HG03196 (cell line): ENCODE results near the gene TRAF2.

Experiments
- ATAC-seq: cut with Tn5 transposase; IDR thresholded peaks from one replicate; pipeline ENCODE4 v1.9.1; 2021; ENCODE audit not compliant: unreplicated experiment

TRAF2 gene

DNA sequence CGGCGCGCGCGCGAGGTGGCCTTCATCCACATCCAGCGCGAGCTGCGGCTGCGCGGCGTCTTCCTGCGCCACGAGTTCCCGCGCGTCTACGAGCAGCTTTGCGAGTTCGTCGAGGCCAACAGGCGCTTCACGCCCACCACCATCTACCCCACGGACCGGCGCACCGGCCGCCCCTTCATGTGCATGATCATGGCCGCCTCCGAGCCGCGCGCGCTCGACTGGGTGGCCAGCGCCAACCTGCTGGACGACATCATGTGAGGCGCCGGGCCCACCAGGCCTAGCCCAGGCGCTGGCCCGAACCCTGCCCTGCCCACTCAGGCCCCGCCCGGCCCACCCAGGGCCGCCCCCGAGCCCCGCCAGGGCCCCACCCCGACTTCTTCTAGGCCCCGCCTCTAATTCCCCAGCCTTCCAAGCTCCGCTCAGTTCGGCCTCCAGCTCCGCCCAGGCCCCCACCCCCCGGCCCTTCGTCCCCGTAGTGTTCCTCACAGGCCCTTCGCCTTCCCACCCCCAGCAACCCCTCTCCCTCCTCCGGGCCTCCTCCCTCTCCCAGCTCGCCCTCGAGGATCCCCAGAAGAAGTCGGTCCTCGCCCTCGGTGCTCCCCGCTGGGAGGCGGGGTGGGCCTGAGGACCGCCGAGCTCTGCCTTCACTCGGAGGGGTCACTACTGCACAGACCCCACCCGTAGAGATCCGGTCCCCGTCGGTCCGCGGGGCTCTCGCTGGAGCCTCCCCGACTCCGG lies 39.1 kb upstream of the TRAF2 start:
- no peak for ATAC-seq

DNA sequence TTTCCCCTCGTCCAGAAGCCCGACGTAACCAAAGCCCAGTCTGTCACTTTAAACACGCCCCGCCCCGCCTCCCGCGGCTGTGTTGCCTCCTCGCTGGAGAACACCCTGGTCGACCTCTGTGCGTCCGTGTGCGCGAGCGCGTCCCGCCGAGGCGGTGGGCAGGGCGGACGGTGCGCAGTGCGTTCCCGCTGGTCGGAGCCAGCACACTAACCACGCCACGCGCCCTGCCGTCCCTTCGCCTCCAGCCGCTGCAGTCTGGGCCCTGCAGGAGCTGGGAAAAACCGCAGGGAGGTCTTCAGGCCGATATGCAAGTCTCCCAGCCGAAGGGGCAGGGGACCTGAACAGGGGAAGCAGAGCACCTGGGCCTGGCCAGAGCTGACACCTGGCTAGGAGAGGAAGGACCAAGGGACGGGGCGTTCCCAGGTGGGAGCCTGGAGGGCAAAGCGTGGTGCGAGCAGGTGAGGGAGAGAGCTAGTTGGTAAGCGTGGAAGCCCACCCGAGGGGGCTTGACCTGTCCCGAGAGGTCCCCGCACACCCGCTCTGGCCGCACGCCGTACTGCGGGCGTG lies 38.4 kb upstream of the TRAF2 start:
- peak; percentile 26 for ATAC-seq

DNA sequence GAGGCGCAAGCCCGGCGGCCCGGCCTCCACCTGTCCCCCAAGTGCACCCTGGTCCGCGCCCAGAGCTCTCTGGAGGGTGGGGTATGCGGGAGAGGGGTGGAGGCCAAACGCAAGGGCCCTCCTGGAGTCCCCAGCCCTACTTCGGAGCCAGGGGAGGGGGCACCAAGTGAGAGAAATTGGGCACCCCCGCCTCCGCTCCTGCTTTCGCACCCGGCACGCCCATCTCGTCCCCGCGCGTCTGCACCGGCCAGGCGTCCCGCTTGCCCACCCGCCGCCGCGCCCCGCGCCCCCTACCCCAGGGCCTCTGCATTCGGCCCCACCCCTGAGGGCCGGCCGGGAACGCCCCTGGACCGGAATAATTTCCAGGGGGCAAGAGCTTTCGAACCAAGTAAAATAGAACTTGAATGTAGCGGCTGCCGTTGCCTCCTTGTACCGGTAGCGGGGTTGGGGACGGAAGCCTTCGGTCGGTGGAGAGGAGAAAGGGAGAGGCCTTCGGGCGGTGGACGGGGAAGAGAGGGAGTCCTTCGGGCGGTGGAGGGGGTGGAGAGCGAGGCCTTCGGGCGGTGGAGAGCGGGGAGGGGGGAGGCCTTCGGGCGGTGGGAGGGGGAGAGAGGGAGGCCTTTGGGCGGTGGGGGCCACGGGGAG lies 37.8 kb upstream of the TRAF2 start:
- no peak for ATAC-seq

DNA sequence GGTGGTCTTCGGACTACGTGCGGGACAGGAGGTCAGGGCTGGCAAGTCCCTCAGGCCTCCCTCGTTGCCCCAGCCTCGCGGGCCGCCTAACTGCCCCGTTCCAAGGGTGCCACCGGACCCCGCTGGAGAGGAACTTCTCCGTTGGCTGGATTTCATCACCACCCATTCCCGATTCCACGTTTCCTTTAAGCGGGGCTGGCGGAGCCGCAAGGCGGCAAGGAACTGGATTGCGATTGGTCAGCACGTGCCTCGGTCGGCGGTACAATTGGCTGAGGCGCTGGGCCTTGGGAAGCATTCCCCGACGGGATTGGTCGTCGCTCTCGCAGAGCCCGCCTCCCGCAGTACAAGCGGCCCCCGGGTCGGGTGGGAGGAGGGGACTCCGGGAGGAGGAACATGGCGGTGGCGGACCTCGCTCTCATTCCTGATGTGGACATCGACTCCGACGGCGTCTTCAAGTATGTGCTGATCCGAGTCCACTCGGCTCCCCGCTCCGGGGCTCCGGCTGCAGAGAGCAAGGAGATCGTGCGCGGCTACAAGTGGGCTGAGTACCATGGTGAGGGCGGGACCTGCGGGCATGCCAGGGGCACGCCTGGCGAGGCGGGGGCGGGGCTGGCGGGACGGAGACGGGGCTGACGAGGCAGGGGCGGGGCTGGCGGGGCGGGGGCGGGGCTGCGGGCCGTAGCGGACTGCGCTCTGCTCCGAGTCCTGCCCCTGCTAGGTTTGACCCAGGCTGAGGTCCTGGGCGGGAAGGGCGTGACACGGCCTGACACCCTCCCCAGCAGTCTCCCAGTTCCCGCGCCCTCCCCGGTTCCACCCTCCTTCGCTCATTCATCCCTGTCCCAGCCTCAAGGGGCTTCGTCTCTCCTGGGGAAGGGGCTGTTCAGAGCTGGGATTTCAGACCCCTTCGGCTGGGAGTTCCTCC lies 37.0 kb upstream of the TRAF2 start, which contains the start of gene PHPT1:
PHPT1 (plus strand) TSS at position 372 of the 922 bp plus-strand sequence; CDS start at position 394, 22 bp downstream.
- ATAC-seq = peak; percentile 73

DNA sequence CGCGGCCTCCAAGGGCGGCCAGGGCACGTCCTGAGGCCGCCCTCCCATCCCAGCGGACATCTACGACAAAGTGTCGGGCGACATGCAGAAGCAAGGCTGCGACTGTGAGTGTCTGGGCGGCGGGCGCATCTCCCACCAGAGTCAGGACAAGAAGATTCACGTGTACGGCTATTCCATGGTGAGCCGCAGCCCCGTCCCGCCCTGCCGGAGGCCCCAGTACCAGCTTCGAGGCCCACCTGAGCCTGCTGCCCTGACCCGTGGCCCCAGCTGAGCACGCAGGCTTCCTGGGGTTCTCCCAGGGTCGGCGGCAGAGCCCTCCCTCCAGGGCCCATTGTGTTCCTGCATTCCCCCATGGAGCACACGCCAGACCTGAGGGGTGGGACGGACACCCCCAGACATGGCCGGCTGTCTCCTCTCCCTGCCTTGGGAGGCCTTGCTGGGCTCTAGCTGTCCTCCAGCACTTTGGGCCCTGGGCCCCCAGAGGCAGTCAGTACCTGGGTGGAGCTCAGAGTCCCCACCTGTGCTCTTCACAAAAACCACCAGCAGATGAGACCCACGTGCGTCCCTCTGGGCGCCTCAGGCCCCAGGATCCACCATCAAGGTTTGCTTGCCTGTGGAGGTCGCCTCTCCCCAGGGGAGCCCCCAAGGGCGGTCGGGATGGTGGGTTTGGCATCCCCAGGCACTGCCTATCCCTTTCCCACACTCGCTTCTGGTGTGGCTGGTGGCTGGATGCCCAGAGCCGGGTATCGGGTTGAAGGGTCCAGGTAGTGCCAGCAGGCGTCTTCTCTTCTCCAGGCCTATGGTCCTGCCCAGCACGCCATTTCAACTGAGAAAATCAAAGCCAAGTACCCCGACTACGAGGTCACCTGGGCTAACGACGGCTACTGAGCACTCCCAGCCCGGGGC lies 36.1 kb upstream of the TRAF2 start:
- ATAC-seq = no peak

DNA sequence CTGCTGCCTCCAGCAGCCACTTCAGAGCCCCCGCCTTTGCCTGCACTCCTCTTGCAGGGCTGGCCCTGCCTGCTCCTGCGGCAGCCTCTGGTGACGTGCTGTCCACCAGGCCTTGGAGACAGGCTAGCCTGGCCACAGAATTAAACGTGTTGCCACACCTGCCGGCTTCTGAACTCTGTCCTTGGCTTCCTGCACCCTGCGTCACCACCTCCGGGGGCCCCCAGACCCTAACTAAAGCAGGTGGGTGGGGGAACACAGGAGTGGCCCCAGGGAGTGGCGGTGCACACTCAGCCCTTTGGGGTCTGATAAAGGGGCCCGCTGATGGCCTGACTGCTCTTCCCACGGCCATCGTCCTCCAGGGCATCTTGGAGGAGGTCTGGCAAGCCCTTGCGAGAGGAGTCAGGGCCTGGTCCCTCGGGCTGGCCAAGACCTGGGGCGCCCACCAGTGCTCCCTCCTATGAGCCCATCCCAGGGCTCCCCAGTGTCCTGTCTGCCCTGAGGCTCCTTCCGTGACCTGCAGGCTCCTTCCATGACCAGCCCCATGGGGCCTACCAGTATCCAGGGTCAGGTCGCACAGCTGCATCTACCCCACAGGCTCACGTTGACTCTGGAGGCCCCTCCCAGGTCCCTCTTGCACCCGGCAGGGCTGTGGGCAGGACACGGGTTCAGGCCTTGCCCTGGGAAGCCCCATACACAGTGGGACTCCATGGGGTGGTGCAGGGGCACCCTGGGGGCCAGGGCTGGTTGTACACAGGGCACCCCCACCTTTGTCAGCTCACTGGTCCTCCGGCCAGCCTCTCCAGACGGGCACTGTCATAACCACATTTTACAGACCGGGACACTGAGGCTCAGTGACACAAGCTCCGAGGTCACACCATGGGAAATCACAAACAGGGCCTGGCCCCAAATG lies 35.2 kb upstream of the TRAF2 start:
- ATAC-seq = no peak

DNA sequence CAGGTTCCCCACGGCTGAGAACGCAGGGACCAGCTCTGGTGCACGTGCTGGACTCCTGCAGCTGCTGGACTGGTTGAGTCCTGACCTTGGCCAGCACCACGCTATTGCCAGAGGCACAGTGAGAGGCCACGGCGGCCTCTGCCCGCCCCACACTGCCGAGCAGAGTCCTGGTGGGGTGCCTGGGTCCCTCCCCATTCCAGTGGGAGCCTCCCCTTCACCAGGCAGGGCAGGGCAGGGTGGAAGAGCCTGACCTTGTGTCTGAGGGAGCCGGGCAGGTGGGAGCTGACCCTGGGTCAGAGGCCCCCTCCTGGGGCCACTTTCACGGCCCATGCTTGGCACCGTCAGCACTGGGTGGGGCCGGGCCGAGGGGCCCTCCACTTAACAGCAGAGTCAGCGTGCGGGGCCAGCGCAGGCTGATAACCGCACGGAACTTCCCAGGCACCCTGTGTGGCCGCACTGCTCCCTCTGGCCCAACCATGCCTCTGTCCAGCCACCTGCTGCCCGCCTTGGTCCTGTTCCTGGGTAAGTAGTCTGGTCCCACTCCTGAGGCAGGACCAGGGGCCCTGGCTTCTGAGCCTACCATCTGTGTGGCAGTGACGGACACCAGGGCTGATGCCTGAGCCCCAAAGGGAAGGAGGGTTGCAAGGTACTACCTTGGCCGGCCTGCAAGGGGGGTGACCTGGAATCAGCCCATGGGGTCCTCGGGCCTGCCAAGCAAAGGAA lies 34.2 kb upstream of the TRAF2 start, which contains the start of gene MAMDC4:
MAMDC4 (plus strand) TSS at position 406 of the 723 bp plus-strand sequence; CDS start at position 477, 71 bp downstream.
- no peak for ATAC-seq

DNA sequence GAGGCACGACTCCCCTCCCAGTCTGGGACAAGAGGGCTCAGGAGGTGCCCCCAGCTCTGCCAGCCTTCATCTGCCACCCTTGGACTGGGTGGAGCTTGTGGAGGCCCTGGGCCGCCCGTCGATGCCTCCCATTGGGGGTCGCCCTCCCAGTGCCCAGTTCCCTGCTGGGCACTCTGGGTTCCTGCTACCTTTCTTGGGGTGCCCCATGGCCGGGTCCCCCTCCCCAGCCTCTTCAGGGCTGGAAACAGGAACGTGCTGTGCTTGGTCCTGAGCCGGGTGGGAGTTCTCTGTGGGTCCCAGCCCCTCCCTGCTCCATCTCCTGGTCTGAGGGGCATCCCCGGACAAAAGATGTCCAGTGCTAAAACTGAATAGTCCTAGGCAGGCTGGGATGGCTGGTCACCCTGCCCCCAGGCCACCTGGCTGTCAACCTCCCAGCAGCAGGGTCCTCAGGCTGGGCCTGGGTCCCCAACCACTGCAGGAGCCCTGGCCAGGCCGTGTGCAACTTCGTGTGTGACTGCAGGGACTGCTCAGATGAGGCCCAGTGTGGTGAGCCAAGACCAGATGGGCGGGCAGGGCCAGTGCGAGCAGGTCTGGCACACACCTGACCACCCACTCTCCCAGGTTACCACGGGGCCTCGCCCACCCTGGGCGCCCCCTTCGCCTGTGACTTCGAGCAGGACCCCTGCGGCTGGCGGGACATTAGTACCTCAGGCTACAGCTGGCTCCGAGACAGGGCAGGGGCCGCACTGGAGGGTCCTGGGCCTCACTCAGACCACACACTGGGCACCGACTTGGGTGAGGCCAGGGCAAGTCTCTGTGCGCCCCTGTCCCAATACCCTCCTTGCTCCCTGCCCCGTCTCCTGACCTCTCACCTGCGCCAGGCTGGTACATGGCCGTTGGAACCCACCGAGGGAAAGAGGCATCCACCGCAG lies 33.4 kb upstream of the TRAF2 start:
- no peak for ATAC-seq

DNA sequence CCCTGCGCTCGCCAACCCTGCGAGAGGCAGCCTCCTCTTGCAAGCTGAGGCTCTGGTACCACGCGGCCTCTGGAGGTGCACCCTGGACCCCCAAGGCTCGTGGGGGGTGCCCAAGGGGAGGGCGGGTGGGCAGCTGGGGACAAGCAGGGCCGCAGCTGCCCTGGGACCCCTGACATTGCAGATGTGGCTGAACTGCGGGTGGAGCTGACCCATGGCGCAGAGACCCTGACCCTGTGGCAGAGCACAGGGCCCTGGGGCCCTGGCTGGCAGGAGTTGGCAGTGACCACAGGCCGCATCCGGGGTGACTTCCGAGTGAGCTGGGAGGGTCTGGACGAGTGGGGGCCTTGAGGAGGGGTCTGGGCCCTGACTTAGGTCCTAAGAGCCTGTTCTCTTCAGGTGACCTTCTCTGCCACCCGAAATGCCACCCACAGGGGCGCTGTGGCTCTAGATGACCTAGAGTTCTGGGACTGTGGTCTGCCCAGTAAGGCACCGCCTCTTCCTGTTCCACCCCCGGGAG lies 32.7 kb upstream of the TRAF2 start:
- no peak for ATAC-seq

DNA sequence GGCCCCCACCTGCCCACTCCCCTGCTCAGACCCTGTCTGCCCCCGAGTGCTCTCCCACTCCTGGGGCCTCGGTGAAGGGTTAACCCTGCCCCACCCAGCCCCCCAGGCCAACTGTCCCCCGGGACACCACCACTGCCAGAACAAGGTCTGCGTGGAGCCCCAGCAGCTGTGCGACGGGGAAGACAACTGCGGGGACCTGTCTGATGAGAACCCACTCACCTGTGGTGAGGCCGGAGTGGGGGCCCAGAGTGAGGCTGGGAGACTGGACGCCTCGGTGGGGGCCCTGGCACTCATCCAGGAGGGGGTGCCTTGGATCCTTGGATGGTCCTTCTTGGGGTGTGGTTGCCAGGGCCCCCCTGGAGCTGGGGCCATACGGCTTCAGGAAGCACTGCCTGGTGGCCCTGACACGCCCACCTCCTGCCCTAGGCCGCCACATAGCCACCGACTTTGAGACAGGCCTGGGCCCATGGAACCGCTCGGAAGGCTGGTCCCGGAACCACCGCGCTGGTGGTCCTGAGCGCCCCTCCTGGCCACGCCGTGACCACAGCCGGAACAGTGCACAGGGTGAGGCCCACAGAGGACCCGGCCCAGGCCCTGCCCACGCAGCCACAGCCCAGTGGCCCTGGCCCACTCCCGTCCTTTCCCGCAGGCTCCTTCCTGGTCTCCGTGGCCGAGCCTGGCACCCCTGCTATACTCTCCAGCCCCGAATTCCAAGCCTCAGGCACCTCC lies 32.0 kb upstream of the TRAF2 start:
- no peak for ATAC-seq

DNA sequence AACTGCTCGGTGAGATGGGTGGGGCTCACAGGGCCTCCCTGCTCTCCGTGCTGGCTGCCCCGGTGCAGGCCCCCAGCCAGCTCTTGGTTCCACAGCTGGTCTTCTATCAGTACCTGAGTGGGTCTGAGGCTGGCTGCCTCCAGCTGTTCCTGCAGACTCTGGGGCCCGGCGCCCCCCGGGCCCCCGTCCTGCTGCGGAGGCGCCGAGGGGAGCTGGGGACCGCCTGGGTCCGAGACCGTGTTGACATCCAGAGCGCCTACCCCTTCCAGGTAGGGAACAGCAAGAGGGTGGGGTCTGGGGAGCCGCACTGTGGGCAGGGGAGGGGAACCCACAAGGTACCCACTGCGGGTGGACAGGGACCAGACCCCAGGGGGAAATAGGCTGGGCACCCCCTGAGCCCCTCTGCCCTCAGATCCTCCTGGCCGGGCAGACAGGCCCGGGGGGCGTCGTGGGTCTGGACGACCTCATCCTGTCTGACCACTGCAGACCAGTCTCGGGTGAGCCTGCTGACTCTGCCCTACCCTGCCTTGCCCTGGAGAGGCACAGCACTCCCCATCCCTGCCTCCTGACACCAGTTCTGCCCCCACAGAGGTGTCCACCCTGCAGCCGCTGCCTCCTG lies 31.4 kb upstream of the TRAF2 start:
- no peak for ATAC-seq

DNA sequence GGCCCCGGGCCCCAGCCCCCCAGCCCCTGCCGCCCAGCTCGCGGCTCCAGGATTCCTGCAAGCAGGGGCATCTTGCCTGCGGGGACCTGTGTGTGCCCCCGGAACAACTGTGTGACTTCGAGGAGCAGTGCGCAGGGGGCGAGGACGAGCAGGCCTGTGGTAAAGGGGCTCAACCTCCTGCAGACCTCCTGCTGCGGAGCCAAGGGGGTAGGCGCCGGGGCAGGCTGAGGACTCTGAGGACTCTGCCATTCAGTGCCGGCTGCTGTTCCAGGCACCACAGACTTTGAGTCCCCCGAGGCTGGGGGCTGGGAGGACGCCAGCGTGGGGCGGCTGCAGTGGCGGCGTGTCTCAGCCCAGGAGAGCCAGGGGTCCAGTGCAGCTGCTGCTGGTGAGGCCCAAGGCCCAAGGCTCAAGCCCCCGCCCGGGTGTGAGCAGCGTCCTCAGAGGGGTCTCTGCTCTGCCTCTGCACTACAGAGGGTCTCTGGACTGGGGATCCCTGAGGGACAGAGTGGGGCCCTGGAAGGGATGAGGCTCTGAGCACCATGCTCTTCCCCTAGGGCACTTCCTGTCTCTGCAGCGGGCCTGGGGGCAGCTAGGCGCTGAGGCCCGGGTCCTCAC lies 30.7 kb upstream of the TRAF2 start:
- no peak for ATAC-seq

DNA sequence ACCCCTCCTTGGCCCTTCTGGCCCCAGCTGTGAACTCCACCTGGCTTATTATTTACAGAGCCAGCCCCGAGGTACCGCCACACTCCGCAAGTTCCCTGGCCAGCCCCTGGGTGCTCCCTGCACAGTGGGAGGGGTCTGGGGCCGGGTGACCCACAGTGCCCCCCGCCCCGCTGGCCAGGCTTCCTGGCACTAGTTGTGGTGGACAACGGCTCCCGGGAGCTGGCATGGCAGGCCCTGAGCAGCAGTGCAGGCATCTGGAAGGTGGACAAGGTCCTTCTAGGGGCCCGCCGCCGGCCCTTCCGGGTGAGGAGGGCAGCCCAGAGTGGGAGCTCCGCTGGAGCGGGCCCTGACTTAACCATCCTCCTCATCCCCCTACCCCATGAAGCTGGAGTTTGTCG lies 30.2 kb upstream of the TRAF2 start:
- ATAC-seq = no peak

DNA sequence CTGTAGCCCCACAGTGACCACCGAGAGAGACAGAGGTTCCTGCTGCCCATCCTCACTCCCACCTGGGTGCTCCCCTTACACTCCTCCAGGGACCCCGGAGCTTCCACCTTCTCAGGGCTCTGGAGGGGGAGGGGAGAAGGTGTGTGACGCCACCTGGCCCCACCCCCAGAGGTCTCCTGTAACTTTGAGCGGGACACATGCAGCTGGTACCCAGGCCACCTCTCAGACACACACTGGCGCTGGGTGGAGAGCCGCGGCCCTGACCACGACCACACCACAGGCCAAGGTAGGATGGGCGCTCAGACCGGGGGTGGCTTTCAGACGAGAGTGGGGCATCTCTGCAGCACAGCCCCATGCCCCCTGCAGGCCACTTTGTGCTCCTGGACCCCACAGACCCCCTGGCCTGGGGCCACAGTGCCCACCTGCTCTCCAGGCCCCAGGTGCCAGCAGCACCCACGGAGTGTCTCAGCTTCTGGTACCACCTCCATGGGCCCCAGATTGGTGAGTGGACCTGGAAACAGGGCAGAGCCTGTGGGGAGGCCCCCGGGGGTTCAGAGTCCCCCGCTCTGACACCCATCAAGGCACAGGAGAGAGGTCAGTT lies 29.7 kb upstream of the TRAF2 start:
- ATAC-seq = no peak

DNA sequence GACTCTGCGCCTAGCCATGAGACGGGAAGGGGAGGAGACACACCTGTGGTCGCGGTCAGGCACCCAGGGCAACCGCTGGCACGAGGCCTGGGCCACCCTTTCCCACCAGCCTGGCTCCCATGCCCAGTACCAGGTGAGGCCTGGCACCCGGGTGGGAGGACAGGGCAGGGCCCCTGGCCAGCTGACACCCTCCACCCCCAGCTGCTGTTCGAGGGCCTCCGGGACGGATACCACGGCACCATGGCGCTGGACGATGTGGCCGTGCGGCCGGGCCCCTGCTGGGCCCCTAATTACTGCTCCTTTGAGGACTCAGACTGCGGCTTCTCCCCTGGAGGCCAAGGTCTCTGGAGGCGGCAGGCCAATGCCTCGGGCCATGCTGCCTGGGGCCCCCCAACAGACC lies 29.1 kb upstream of the TRAF2 start:
- no peak for ATAC-seq
